Measurements from ENCODE around the gene FNIP1.

DNA sequence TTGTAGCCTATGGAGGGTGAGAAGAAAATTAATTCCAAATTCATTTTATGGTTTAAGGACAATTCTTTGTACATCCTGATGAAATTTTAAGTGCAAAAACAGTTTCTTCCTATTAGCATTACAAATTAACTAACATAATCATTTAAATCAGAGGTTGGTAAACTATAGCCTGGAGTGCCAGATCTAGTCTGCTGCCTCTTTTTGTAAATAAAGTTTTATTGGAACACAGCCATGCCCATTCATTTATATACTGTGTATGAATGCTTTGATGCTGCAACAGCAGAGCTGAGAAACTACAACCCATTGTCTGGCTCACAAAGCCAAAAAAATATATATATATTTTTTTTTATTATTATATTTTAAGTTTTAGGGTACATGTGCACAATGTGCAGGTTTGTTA, 80.2 kb downstream of the FNIP1 start:
- TF ChIP-seq, protein P1, sequence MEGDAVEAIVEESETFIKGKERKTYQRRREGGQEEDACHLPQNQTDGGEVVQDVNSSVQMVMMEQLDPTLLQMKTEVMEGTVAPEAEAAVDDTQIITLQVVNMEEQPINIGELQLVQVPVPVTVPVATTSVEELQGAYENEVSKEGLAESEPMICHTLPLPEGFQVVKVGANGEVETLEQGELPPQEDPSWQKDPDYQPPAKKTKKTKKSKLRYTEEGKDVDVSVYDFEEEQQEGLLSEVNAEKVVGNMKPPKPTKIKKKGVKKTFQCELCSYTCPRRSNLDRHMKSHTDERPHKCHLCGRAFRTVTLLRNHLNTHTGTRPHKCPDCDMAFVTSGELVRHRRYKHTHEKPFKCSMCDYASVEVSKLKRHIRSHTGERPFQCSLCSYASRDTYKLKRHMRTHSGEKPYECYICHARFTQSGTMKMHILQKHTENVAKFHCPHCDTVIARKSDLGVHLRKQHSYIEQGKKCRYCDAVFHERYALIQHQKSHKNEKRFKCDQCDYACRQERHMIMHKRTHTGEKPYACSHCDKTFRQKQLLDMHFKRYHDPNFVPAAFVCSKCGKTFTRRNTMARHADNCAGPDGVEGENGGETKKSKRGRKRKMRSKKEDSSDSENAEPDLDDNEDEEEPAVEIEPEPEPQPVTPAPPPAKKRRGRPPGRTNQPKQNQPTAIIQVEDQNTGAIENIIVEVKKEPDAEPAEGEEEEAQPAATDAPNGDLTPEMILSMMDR (IDR thresholded peaks at IDR 0.05): no peak
- TF ChIP-seq POLR2AphosphoS5 (IDR thresholded peaks at IDR 0.05): no peak
